Nephron (organoid): ENCODE results near the gene APEX1.

Experiments used
- H3K27ac Mint-ChIP-seq, 3 experiments: 2 replicates each; pipeline ENCODE4 v1.8.0; 2020; ENCODE audit warnings: mixed read lengths in 3 of 3, mild to moderate bottlenecking in 2 of 3, moderate library complexity in 1 of 3
- H3K27me3 Mint-ChIP-seq: 2 replicates; pipeline ENCODE4 v1.8.0; 2021; ENCODE audit warnings: low read depth, mild to moderate bottlenecking, moderate library complexity, mixed read lengths
- H3K36me3 Mint-ChIP-seq: 2 replicates; pipeline ENCODE4 v1.8.0; 2020; ENCODE audit warnings: low read depth, mixed read lengths
- H3K4me1 Mint-ChIP-seq: 2 replicates; pipeline ENCODE4 v1.8.0; 2020; ENCODE audit warnings: mixed read lengths
- H3K4me3 Mint-ChIP-seq, 3 experiments: 2 replicates each; pipeline ENCODE4 v1.8.0; 2020; ENCODE audit warnings: mild to moderate bottlenecking in 3 of 3, mixed read lengths in 3 of 3, moderate library complexity in 2 of 3
- H3K9me3 Mint-ChIP-seq: 2 replicates; pipeline ENCODE4 v1.8.0; 2020; ENCODE audit warnings: mixed read lengths
- CTCF ChIP-seq, 3 experiments: fragments of 200-600 bp; sonication (generic); IDR thresholded peaks; one replicate each; pipeline ENCODE4 v1.5.0; 2021; ENCODE audit warnings: antibody characterized with exemption in 3 of 3; ENCODE audit not compliant: unreplicated experiment in 3 of 3

Gene APEX1

DNA sequence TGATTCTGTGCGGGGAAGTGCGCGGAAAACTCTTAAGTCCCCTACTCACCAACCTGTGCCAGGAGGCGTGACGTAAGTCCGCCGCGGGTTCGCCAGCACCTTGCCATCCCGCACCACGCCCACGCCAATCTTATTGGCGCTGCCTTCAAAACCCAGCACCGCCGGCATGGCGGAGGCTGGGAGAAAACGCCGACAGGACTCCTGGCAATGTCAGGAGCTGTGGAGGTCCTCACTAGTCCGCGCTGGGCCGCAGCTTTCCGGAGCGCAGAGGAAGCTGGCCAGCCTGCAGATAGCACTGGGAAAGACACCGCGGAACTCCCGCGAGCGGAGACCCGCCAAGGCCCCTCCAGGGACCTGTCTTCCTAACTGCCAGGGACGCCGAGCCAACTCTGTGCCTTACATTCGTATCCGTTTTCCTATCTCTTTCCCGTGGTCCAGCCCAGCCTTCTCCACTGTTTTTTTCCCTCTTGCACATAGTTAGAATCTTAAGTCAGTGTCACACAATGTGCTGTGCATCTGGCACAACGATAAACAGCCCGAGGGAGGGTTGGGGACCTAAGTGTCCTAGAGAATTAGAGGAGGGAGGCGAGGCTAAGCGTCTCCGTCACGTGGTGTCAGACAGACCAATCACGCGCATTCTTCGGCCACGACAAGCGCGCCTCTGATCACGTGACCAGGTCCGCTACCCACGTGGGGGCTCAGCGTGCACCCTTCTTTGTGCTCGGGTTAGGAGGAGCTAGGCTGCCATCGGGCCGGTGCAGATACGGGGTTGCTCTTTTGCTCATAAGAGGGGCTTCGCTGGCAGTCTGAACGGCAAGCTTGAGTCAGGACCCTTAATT is at the start of gene APEX1, which contains the start of gene OSGEP:
APEX1 (plus strand) TSS at position 711 of the 839 bp plus-strand sequence. CDS start 420 bp downstream, outside the sequence.
OSGEP (minus strand) TSS at position 297 of the 839 bp plus-strand sequence; CDS start at position 168, 129 bp downstream.
- Mint-ChIP-seq H3K27me3 (no peaks in the 10 kb centered on the region), H3K9me3 (no peaks in the 10 kb centered on the region), H3K4me1 (peaks cover under 1% of the 10 kb centered on the region), H3K36me3 (peaks cover 35% of the 10 kb centered on the region), H3K4me3 (peak within 1 kb of the TSS; percentile 7 to 47 (median 19)), H3K27ac (no peak within 1 kb of the TSS)
- no peak for TF ChIP-seq CTCF (IDR thresholded peaks at IDR 0.05; ENCODE audit: unreplicated experiment in 3 of 3)

DNA sequence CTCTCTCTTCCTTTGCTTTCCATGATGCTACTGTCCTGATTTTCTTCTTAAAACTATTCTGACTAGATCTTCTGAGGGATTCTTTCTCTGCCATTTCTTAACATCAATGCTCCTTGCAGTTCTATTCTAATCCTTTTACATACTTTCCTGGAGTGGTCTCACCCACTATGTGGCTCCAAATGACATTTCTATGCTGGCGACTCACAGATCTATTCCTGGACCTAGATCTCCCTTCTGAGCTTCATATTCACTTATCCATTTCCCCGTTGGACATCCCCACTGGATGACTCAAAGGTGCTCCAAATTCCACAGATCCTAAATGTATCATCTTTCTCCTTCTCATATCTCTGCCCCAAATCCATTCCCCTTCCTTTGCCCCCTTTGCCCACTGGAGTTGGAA is 45.8 kb upstream of the APEX1 start:
- no peak for TF ChIP-seq CTCF (IDR thresholded peaks at IDR 0.05; ENCODE audit: unreplicated experiment in 3 of 3)
- no peak overlapping the region for H3K27ac Mint-ChIP-seq
- no peaks in the 10 kb centered on the region for H3K27me3 Mint-ChIP-seq
- peaks cover 17% of the 10 kb centered on the region for H3K4me1 Mint-ChIP-seq
- peaks cover 23% of the 10 kb centered on the region for H3K36me3 Mint-ChIP-seq
- H3K4me3 Mint-ChIP-seq: peak overlapping the region in 1 of 3 experiments; percentile 5
- no peaks in the 10 kb centered on the region for H3K9me3 Mint-ChIP-seq

GRCh38 chr14:20412411-20412810 is 42.6 kb upstream of the APEX1 start:
- H3K4me3 Mint-ChIP-seq: peak overlapping the region; percentile 86 to 94 (median 93)
- peaks cover 3% of the 10 kb centered on the region for H3K36me3 Mint-ChIP-seq
- peaks cover 17% of the 10 kb centered on the region for H3K4me1 Mint-ChIP-seq
- no peaks in the 10 kb centered on the region for H3K27me3 Mint-ChIP-seq
- no peak for TF ChIP-seq CTCF (IDR thresholded peaks at IDR 0.05; ENCODE audit: unreplicated experiment in 3 of 3)
- peak overlapping the region; percentile 82 to 96 (median 86) for H3K27ac Mint-ChIP-seq
- no peaks in the 10 kb centered on the region for H3K9me3 Mint-ChIP-seq

GRCh38 chr14:20412876-20413743 is 41.9 kb upstream of the APEX1 start, which contains the start of gene TEP1:
Gene TEP1, minus strand, starts transcription at chr14:20413501. Its CDS starts 5,062 bp downstream, at chr14:20408439.
- H3K36me3 Mint-ChIP-seq: no peaks in the 10 kb centered on the region
- no peak for TF ChIP-seq CTCF (IDR thresholded peaks at IDR 0.05; ENCODE audit: unreplicated experiment in 3 of 3)
- no peaks in the 10 kb centered on the region for H3K27me3 Mint-ChIP-seq
- H3K9me3 Mint-ChIP-seq: no peaks in the 10 kb centered on the region
- H3K27ac Mint-ChIP-seq: peak within 1 kb of the TSS; percentile 82 to 96 (median 86)
- H3K4me3 Mint-ChIP-seq: peak within 1 kb of the TSS; percentile 86 to 94 (median 93)
- H3K4me1 Mint-ChIP-seq: peaks cover 17% of the 10 kb centered on the region

- Mint-ChIP-seq H3K4me1 (peaks cover 17% of the 10 kb centered on the region), H3K9me3 (no peaks in the 10 kb centered on the region), H3K27me3 (peaks cover 2% of the 10 kb centered on the region)
Observed at GRCh38 chr14:20413744-20414082, 41.3 kb upstream of the APEX1 start.

More at GRCh38 chr14:20413744-20414082, 41.3 kb upstream of the APEX1 start:
- H3K27ac Mint-ChIP-seq: peak overlapping the region; percentile 82 to 96 (median 86)
- peak overlapping the region; percentile 86 to 94 (median 93) for H3K4me3 Mint-ChIP-seq
- TF ChIP-seq CTCF (IDR thresholded peaks at IDR 0.05; ENCODE audit: unreplicated experiment in 3 of 3): no peak
- no peaks in the 10 kb centered on the region for H3K36me3 Mint-ChIP-seq
